GM08714 (cell line): ENCODE measurements around the gene WDR73.

Experiments used
- H3K4me3 ChIP-seq: fragments of 200-500 bp; sonication (Bioruptor generic); 2 replicates; pipeline ENCODE4 v1.5.1; 2014; ENCODE audit warnings: mild to moderate bottlenecking, low read length, inconsistent platforms
- ZNF274 ChIP-seq: IDR thresholded peaks from 2 replicates; pipeline ENCODE4 v1.6.1; 2012; ENCODE audit warnings: mild to moderate bottlenecking, low read depth, low read length

The WDR73 gene

DNA sequence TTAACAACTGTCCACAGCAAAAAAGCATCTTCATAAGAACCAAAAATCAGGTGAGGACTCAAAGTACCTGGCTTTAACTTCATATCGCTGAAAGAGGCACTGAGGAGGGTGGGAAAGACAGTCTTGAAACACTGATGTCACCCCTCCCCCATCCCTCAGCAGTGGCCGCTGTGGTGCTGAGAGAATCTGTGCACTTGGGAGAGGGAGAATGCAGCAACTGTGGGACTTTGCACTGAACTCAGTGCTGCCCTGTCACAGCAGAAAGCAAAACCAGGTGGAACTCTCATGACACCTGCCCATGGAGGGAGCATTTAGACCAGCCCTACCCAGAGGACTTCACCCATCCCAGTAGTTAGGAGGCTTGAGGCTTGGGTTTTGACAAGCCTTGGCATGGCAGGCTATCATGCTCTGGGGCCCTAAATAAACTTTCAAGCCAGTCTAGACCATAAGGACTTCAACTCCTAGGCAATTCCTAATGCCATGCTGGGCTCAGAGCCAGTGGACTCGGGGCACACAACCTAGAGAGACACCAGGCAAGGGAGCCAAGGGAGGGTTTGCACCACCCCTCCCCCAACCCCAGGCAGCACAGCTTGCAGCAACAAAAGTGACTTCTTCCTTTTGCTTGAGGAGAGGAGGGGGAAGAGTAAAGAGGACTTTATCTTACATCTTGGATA, 59.3 kb downstream of the WDR73 start:
- TF ChIP-seq ZNF274 = no peak
- H3K4me3 ChIP-seq = no peak overlapping the region

DNA sequence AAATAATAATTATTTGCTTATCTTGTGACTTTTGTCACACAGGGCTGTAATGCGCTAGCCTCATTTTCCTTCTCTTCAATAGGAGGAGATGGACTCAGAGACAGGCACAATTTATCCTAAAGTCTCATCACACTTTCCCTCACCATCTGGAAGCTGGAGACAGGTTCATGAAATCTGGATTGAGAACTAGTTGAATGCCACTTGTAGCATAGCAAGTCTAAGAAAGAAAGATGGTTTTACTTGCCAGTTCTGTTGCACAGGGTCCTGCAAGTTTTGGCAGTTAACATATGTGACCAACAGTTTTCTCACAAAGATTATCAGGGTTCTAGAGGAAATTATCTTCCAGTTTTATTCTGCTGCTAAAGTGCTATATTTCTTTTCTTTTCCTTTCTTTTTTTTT, 62.3 kb downstream of the WDR73 start:
- no peak for TF ChIP-seq ZNF274
- H3K4me3 ChIP-seq = no peak overlapping the region

DNA sequence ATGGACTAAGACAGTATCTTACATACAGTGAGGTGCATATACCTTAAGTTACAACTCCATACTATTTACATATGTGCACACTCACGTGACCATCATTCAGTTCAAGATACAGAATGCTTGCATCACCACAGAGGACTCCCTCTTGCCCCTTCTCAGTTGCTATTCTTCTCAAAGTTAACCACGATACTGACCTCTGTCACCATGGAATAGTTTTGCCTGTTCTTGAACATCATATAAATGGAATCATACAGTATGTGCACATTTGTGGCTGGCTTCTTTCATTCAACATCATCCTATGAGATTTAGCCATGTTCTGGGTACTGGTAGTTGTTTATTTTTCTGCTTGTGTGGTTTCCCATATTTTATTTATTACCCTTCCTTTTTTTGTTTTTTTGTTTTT, 63.7 kb downstream of the WDR73 start:
- TF ChIP-seq ZNF274 = no peak
- H3K4me3 ChIP-seq = no peak overlapping the region
